Activated naive CD8-positive, alpha-beta T cell treated with anti-CD3 and anti-CD28 coated beads for 36 hours (primary cell): ENCODE results near the gene AHNAK. TPM values are rescaled to one million over a fixed set of nuclear protein-coding genes. Genes with fewer than 3 reads are reported as not detected.
A peak's percentile ranks its signal among the peaks of the same experiment; 100 is the strongest.

ENCODE experiments used
- DNase-seq: peaks from one replicate; pipeline ENCODE4 v3.0.0; 2021
- H3K27ac Mint-ChIP-seq: one replicate; pipeline ENCODE4 v1.8.0; 2022; ENCODE audit warnings: mild to moderate bottlenecking, moderate library complexity, mixed read lengths
- H3K27me3 Mint-ChIP-seq: one replicate; pipeline ENCODE4 v1.8.0; 2022; ENCODE audit warnings: mild to moderate bottlenecking, mixed read lengths
- H3K36me3 Mint-ChIP-seq: one replicate; pipeline ENCODE4 v1.8.0; 2021; ENCODE audit warnings: mild to moderate bottlenecking, mixed read lengths
- H3K4me1 Mint-ChIP-seq: one replicate; pipeline ENCODE4 v1.8.0; 2021; ENCODE audit warnings: mixed read lengths
- H3K4me3 Mint-ChIP-seq: one replicate; pipeline ENCODE4 v1.8.0; 2022; ENCODE audit warnings: mild to moderate bottlenecking, moderate library complexity, mixed read lengths
- H3K9me3 Mint-ChIP-seq: one replicate; pipeline ENCODE4 v1.8.0; 2022; ENCODE audit warnings: mixed read lengths
- total RNA-seq, 2 experiments: library from RNA; stranded (reverse); gene quantifications; one replicate each; pipeline ENCODE4 v1.2.3, GENCODE V29; 2021

Gene AHNAK
- total RNA-seq, 2 experiments from 2014 or later, result 12.3 to 12.5 TPM

DNA sequence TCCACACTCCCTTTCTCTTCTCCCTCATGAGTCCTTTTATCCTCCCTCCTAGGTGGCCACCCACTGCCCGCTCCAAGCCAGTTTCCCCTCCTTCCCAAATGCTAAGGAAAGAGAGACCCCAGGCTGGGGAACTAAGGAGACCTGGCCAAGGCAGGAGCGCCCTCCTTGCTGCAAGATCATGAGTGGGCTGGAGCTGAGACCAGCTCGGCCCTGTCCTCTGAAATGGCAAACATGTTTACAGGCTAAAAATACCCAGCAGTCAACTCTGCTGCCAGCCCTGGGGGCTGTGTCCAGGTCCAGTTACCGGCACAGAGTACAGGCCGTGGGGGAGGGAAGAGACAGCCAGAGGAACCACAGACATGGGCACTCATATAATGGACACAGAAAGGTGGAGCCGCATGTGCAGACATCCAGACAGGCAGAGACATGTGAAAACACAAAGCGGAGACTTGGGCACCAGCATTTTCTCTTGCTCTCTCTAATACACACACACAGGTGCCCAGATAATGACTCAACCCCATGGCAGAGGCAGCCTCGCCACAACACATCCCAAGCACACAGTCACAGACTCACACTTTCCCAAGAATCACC, 1.2 kb upstream of the AHNAK start:
- Mint-ChIP-seq H3K27ac (no peak overlapping the region), H3K4me3 (peak overlapping the region; percentile 48), H3K36me3 (peaks cover 7% of the 10 kb centered on the region), H3K4me1 (peaks cover 61% of the 10 kb centered on the region), H3K9me3 (no peaks in the 10 kb centered on the region), H3K27me3 (peaks cover 8% of the 10 kb centered on the region)
- no peak for DNase-seq

GRCh38 chr11:62546929-62547625, 471 bp upstream of the AHNAK start:
- peak overlapping the region; percentile 65 for H3K4me3 Mint-ChIP-seq
- H3K9me3 Mint-ChIP-seq, result no peaks in the 10 kb centered on the region
- DNase-seq, result no peak
- peak overlapping the region; percentile 54 for H3K27ac Mint-ChIP-seq
- H3K4me1 Mint-ChIP-seq, result peaks cover 59% of the 10 kb centered on the region
- H3K36me3 Mint-ChIP-seq, result peaks cover 2% of the 10 kb centered on the region
- H3K27me3 Mint-ChIP-seq, result peaks cover 8% of the 10 kb centered on the region

- H3K36me3 Mint-ChIP-seq, result no peaks in the 10 kb centered on the region
- no peak overlapping the region for H3K27ac Mint-ChIP-seq
These were observed 966 bp downstream of the AHNAK start for GRCh38 chr11:62545437-62546243.

DNA sequence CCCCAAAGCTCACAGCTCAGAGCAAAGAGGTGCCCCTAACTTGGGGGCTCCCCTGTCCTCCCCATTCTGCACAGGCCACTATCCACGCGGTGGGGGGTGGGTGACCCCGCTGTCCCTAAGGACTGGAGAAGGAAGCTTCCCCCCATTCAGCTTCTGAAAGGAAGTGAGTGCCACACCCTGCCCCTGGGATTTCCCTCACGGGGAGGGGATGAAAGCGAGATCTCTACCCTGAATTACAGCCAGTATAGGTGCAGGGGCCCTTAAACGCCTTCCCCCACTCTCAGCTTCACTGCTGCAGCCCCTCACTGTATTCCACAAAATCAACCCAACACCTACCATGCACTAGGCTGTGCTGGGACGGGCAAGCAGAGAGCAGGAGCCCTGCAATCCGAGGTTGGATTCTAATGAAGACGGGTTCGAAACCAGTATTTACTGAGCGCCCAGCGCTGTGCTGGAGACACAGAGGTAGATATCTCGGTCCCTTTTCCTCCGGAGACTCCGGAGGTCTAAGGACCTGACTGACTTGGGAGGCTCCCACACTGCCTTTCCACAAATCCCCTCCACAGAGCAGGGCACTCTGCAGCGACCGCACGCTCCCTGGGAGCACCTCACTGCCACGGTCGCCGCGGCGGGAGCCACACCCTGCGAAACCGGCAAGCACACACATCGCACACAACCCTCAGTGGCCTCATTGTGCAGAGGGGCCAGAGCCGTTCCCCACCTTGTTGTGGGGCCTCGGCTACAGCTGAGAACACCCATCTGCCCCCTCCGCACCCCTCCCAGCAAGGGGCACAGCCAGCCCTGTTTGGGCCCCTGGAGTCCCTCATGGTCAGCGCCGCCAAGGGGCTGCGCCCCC, 1.8 kb downstream of the AHNAK start:
- peak; percentile 47 for DNase-seq
- no peaks in the 10 kb centered on the region for H3K9me3 Mint-ChIP-seq
- H3K4me1 Mint-ChIP-seq, result peaks cover 62% of the 10 kb centered on the region
- H3K36me3 Mint-ChIP-seq, result no peaks in the 10 kb centered on the region
- H3K27me3 Mint-ChIP-seq, result peaks cover 5% of the 10 kb centered on the region
- peak overlapping the region; percentile 54 for H3K27ac Mint-ChIP-seq
- H3K4me3 Mint-ChIP-seq, result peak overlapping the region; percentile 88

More at GRCh38 chr11:62545437-62546243, 966 bp downstream of the AHNAK start:
- peak; percentile 62 for DNase-seq
- H3K9me3 Mint-ChIP-seq, result no peaks in the 10 kb centered on the region
- H3K27me3 Mint-ChIP-seq, result peaks cover 5% of the 10 kb centered on the region
- peaks cover 59% of the 10 kb centered on the region for H3K4me1 Mint-ChIP-seq
- H3K4me3 Mint-ChIP-seq, result peak overlapping the region; percentile 88

- Mint-ChIP-seq H3K9me3 (no peaks in the 10 kb centered on the region), H3K27ac (peak overlapping the region; percentile 38), H3K27me3 (peaks cover 5% of the 10 kb centered on the region), H3K36me3 (no peaks in the 10 kb centered on the region), H3K4me1 (peaks cover 66% of the 10 kb centered on the region), H3K4me3 (peak overlapping the region; percentile 88)
- no peak for DNase-seq
These were observed 2.7 kb downstream of the AHNAK start for GRCh38 chr11:62543680-62544444.

GRCh38 chr11:62542750-62543567, 3.6 kb downstream of the AHNAK start:
- no peaks in the 10 kb centered on the region for H3K36me3 Mint-ChIP-seq
- H3K27ac Mint-ChIP-seq, result peak overlapping the region; percentile 51
- H3K27me3 Mint-ChIP-seq, result peaks cover 5% of the 10 kb centered on the region
- H3K4me3 Mint-ChIP-seq, result peak overlapping the region; percentile 52
- no peaks in the 10 kb centered on the region for H3K9me3 Mint-ChIP-seq
- peak; percentile 82 for DNase-seq
- peaks cover 70% of the 10 kb centered on the region for H3K4me1 Mint-ChIP-seq

DNA sequence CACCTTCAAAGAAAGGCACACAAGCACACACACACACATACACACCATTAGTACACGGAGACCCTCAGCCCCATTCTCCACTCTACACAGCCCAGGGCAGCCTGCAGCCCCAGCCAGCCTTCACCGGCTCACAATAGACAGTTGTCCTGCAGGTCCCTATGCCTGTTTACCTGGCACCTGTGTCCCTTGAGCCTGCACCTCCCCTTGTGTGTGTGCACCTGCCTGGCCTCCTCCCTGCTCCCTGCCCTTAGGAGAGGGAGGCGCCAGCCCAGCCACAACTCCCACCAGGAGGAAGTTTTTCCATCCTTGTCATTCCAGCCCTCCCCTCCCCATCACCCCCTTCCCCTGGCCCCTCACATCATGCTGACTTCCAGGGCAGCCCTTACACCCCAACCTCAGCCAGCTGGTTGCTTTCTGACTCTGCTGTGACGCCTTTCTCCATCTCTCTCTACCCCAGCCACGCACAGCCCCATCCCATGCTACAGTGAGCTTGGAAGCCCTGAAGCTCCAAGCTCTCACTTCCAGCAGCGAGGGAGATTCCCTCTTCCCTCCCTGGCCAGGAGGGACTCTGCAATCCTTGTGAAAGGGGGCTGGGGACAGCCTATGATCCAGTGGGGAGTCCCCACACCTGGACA, 4.4 kb downstream of the AHNAK start:
- no peaks in the 10 kb centered on the region for H3K9me3 Mint-ChIP-seq
- no peak for DNase-seq
- H3K27me3 Mint-ChIP-seq, result no peaks in the 10 kb centered on the region
- peaks cover 64% of the 10 kb centered on the region for H3K4me1 Mint-ChIP-seq
- no peaks in the 10 kb centered on the region for H3K36me3 Mint-ChIP-seq
- no peak overlapping the region for H3K4me3 Mint-ChIP-seq
- H3K27ac Mint-ChIP-seq, result no peak overlapping the region

DNA sequence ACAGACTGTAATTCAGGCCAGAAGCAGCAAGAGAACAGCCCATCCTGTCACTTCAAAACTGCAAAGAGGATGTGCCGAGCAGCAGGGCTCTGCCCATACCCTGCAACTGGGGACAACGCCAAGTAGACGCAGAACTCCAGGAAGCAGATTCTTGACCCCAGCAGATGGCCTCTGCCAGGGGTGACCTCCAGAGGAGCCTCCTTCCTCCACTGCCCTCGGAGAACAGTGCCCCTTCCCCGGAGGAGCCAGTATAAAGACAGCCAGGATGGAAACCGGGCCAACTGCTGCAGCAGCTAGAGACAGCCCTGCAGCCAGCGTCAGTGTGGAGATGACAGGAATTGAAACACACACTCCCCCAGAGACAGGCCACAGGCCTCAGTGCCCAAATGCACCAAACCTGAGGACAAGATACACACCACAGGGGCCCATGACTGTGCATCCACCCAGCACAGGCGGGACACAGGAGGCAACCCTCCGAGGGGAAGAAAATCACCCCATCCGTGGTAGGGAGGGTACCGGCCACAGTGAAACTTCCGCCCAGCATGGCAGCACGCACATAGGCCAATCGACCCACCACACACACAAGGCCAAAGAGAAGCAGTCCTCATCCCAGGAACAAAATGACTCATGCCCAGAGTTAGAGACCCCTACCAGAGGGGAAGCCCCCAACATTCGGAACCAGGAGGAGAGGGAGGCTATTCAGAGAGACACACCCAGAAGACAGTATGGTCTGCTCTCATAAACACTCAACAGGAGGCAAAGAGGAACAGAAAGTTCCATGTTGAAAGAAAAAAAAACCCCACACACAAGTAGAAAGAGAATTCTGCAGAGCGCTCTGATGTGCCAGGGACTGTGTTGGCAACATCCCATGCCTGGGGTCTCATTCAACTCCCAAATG, 5.6 kb downstream of the AHNAK start:
- H3K4me3 Mint-ChIP-seq, result no peak overlapping the region
- H3K36me3 Mint-ChIP-seq, result no peaks in the 10 kb centered on the region
- H3K27ac Mint-ChIP-seq, result peak overlapping the region; percentile 63
- peaks cover 61% of the 10 kb centered on the region for H3K4me1 Mint-ChIP-seq
- DNase-seq, result no peak
- H3K9me3 Mint-ChIP-seq, result no peaks in the 10 kb centered on the region
- H3K27me3 Mint-ChIP-seq, result no peaks in the 10 kb centered on the region

DNA sequence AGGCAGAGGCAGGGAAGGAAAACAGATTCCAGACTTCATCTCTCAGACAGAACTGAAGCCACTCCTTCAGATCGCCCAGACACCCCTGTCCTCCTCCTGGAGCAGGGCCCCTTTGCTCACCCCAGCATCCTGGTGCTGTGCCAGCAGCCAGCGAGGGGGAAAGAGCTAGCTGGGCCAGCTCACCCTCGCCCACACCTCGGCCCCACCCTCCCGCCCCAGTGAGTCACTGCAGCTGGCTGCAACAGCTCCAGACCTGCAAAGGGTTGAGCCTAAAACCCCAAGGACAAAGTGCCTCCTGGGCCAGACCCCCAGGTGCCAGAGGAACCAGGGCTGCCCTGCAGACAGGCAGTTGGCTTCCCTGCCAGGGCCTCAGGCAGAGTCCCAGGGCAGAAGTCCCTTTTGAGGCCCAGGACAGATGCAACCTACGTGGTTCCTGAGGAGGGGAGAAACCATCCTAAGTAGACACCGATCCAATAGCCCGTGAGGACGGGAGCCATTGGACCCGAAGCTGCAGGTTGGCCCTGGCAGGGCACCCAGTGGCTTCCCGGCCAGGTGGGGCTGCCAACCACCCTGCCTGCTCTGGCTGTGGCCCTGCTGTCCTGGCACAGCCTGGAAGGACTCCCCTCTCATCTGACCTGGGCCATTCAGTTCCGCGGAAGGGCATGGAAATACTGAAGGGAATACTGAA, 7.2 kb downstream of the AHNAK start:
- H3K4me3 Mint-ChIP-seq, result peak overlapping the region; percentile 40
- peak; percentile 69 for DNase-seq
- no peaks in the 10 kb centered on the region for H3K9me3 Mint-ChIP-seq
- H3K27me3 Mint-ChIP-seq, result no peaks in the 10 kb centered on the region
- peaks cover 2% of the 10 kb centered on the region for H3K36me3 Mint-ChIP-seq
- H3K4me1 Mint-ChIP-seq, result peaks cover 52% of the 10 kb centered on the region
- H3K27ac Mint-ChIP-seq, result no peak overlapping the region

- no peak for DNase-seq
- peaks cover 48% of the 10 kb centered on the region for H3K4me1 Mint-ChIP-seq
- H3K36me3 Mint-ChIP-seq, result peaks cover 5% of the 10 kb centered on the region
- H3K9me3 Mint-ChIP-seq, result no peaks in the 10 kb centered on the region
- peak overlapping the region; percentile 40 for H3K4me3 Mint-ChIP-seq
- H3K27me3 Mint-ChIP-seq, result no peaks in the 10 kb centered on the region
- no peak overlapping the region for H3K27ac Mint-ChIP-seq
These were observed 8.0 kb downstream of the AHNAK start for GRCh38 chr11:62538470-62539237.

DNA sequence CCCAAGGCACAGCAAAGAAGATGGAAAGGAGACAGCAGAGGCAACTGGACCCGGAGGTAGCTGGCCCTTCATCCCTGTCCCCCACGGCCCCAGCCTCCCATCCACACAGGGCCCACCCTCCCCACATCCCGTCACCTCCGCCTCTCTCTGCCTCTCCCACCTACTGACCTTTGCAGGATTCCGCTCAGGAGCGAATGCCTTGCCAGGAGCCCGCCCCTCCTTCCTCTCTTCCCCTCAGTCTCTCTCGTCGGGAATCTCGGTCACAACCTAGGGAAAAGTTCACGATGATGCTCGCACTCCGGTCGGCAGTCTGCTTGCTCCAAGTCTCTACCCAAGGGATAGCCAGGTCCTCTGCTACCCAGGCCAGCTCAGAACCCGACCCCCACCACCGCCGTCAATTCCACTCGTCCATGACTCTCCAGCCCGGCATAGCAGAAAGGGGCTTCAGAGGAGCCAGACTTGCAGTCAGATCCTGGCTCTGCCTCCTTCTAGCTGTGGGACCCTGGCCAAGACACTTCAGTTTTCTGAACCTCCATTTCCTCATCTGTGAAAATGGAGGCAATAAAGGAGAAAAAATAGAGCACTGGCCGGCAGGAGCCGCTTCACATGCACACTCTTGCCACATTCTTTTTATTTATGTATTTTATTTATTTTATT, 10.2 kb downstream of the AHNAK start:
- DNase-seq, result no peak
- H3K4me3 Mint-ChIP-seq, result no peak overlapping the region
- H3K36me3 Mint-ChIP-seq, result peaks cover 5% of the 10 kb centered on the region
- H3K27me3 Mint-ChIP-seq, result no peaks in the 10 kb centered on the region
- no peaks in the 10 kb centered on the region for H3K9me3 Mint-ChIP-seq
- no peak overlapping the region for H3K27ac Mint-ChIP-seq
- peaks cover 28% of the 10 kb centered on the region for H3K4me1 Mint-ChIP-seq
